SU-DHL-6 (cell line): ENCODE results near the gene SNRPD3.
"Not testable (repeated sequence)": the region's sequence is repeated elsewhere in the genome, so short reads cannot be mapped to it uniquely, and the experiment has no call there.

Source experiments
- H2AFZ ChIP-seq: fragments of 200-600 bp; sonication (generic); 2 replicates; pipeline ENCODE4 v1.6.1; 2014; ENCODE audit warnings: low read depth, mild to moderate bottlenecking, moderate library complexity, mixed read lengths, antibody characterized with exemption, low read length; ENCODE audit not compliant: severe bottlenecking
- H3F3A ChIP-seq: fragments of 200-600 bp; shearing (Covaris generic); 2 replicates; pipeline ENCODE4 v1.6.0; 2016; ENCODE audit warnings: antibody characterized with exemption, mild to moderate bottlenecking; ENCODE audit not compliant: insufficient read depth
- H3K27ac ChIP-seq: fragments of 200-600 bp; sonication (generic); 2 replicates; pipeline ENCODE4 v1.5.1; 2016; ENCODE audit warnings: low read depth, mild to moderate bottlenecking, low read length, moderate library complexity, mixed read lengths
- H3K27me3 ChIP-seq: fragments of 200-600 bp; sonication (generic), shearing (Covaris generic); 2 replicates; pipeline ENCODE4 v1.6.0; 2014; ENCODE audit warnings: mild to moderate bottlenecking, low read length
- H3K36me3 ChIP-seq: fragments of 200-600 bp; sonication (generic); 2 replicates; pipeline ENCODE4 v1.6.1; 2014; ENCODE audit warnings: mild to moderate bottlenecking, low read length, mixed read lengths
- H3K4me2 ChIP-seq: fragments of 300-600, 200-600 bp; shearing (Covaris generic), sonication (generic); 2 replicates; pipeline ENCODE4 v1.6.0; 2014; ENCODE audit warnings: low read length, low read depth, mild to moderate bottlenecking; ENCODE audit not compliant: poor library complexity, severe bottlenecking
- H3K4me3 ChIP-seq: fragments of 200-600 bp; sonication (generic); 2 replicates; pipeline ENCODE4 v1.5.1; 2014; ENCODE audit warnings: antibody characterized with exemption, low read length, mild to moderate bottlenecking, mixed read lengths; ENCODE audit not compliant: insufficient read depth, poor library complexity, severe bottlenecking
- H3K79me2 ChIP-seq: fragments of 200-600 bp; sonication (generic); 2 replicates; pipeline ENCODE4 v1.6.1; 2014; ENCODE audit warnings: mild to moderate bottlenecking, low read length, moderate library complexity; ENCODE audit not compliant: insufficient read depth
- H3K9ac ChIP-seq: fragments of 200-600 bp; sonication (generic); 2 replicates; pipeline ENCODE4 v1.7.0; 2014; ENCODE audit warnings: mild to moderate bottlenecking, low read length
- H3K9me2 ChIP-seq: fragments of 200-600 bp; sonication (generic); replicated peaks from 2 replicates; pipeline ENCODE4 v1.6.1; 2014; ENCODE audit warnings: low read length; ENCODE audit not compliant: insufficient read depth
- H3K9me3 ChIP-seq: fragments of 200-600 bp; sonication (generic); 2 replicates; pipeline ENCODE4 v1.6.1; 2014; ENCODE audit warnings: low read length, mixed read lengths; ENCODE audit not compliant: insufficient read depth
- H4K20me1 ChIP-seq: fragments of 200-600 bp; sonication (generic); 2 replicates; pipeline ENCODE4 v1.6.1; 2014; ENCODE audit warnings: low read depth, mild to moderate bottlenecking, antibody characterized with exemption, low read length, moderate library complexity, mixed read lengths

The SNRPD3 gene

DNA sequence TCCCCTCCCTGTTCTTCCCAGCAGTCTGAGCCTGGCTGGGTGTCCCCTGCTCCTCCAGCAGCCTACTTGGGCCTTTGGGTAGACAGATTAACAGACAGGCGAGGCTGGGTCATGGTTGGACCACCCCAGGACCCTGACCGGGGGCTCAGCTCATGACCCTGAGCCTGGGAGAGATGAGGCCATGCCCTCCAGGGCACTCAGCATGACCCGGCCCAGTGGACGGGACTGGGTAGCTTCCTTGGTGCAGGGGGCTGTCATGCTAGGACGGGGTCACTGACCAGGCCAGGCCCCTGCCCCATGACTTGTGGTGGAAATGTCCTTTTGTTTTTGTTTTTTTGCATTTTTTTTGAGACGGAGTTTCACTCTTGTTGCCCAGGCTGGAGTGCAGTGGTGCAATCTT is 52.5 kb downstream of the SNRPD3 start:
- not testable (repeated sequence) for H3K79me2 ChIP-seq, H2AFZ ChIP-seq, H3K27ac ChIP-seq, H4K20me1 ChIP-seq, H3K4me3 ChIP-seq, H3K27me3 ChIP-seq, H3K9me2 ChIP-seq, H3K9ac ChIP-seq, H3K36me3 ChIP-seq, H3K9me3 ChIP-seq, H3F3A ChIP-seq, H3K4me2 ChIP-seq

DNA sequence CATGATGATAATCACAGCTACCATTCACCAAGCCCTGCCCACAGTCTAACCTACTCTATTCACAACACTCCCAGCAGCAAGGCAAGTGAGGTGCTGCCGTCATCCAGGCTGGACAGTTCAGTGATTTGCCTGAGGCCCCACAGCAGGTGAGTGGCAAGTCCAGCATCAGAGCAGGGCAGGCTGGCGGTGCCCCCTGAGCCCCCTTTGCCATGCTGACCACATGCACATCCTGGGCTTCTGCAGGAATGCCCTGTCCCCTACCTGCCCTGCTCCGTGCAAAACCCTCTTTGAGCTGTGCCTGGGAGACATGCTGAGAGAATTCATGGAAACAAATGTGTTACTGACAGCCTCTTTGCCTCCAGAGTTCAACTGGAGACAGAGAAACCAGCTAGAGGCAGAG is 54.1 kb downstream of the SNRPD3 start:
- H3K9ac ChIP-seq, H4K20me1 ChIP-seq, H3K27ac ChIP-seq, H3K4me2 ChIP-seq, H3K36me3 ChIP-seq, H3K27me3 ChIP-seq, H3F3A ChIP-seq, H2AFZ ChIP-seq, H3K9me2 ChIP-seq, H3K79me2 ChIP-seq, H3K4me3 ChIP-seq, H3K9me3 ChIP-seq: not testable (repeated sequence)

DNA sequence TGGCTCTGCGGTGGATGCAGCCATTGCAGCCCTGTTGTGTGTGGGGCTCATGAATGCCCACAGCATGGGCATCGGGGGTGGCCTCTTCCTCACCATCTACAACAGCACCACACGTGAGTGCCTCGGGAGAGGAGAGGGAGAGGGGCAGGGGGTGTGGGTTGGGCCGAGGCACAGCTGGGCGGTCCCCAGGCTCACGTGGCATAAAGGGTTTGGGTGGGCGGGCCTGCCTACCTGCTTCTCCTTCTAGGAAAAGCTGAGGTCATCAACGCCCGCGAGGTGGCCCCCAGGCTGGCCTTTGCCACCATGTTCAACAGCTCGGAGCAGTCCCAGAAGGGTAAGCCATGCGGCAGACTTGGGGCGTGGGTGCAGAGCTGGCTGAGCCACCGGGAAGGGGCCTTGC is 59.0 kb downstream of the SNRPD3 start:
- H3K9me2 ChIP-seq, H3K4me2 ChIP-seq, H3K9me3 ChIP-seq: not testable (repeated sequence)

DNA sequence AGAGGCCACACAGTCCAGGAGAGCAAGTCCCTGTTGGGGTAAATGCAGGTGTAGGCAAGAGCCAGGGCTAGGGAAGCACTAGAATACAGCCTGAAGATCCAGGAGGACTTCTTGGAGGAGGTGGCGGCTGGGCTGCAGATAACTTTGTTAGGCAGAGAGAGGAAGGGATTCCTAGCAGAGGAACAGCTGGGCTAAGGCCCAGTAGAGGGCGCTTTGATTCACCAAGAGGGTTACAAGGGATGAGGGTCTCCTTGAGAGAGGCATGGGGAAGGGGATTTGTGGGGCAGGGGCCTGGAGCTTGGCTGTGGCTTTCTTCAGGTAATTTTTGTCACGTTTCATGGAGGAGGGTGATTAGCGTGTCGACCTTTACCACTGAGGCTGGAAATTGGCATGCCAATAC is 65.4 kb downstream of the SNRPD3 start:
- H3F3A ChIP-seq, H3K4me2 ChIP-seq, H3K4me3 ChIP-seq, H3K79me2 ChIP-seq, H3K27me3 ChIP-seq, H3K9me2 ChIP-seq, H3K9me3 ChIP-seq, H3K9ac ChIP-seq, H3K36me3 ChIP-seq, H4K20me1 ChIP-seq, H3K27ac ChIP-seq, H2AFZ ChIP-seq: not testable (repeated sequence)

More for the DNA sequence above, 59.0 kb downstream of the SNRPD3 start:
- H3K36me3 ChIP-seq, H3K4me3 ChIP-seq, H3K27me3 ChIP-seq, H3K9ac ChIP-seq, H4K20me1 ChIP-seq, H3K27ac ChIP-seq, H3F3A ChIP-seq, H3K79me2 ChIP-seq, H2AFZ ChIP-seq: not testable (repeated sequence)

DNA sequence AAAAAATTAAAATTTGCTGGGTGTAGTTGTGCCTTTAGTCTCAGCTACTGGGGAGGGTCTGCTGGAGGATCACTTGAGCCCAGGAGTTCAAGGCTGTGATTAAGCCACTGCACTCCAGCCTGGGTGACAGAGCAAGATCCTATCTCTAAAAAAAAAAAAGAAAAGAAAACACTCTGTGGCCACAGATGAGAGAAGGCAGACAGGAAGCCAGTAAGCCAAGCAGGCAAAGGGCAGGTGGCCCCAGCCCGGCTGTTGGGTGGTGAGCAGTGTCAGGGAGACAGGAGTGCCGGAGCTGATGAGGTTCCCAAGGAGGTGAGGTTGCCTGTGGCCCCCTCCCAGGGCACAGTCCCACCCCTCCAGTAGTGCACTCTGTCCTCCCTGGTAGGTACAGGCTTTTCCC is 66.8 kb downstream of the SNRPD3 start:
- not testable (repeated sequence) for H3K27me3 ChIP-seq, H3K27ac ChIP-seq, H4K20me1 ChIP-seq, H3K79me2 ChIP-seq, H3K4me3 ChIP-seq, H2AFZ ChIP-seq, H3K9me3 ChIP-seq, H3F3A ChIP-seq, H3K36me3 ChIP-seq, H3K9ac ChIP-seq, H3K9me2 ChIP-seq, H3K4me2 ChIP-seq
